Occipital lobe (tissue), 2 donors: ENCODE results near the gene NDUFB4. TPM values are rescaled to one million over a fixed set of nuclear protein-coding genes. Genes with fewer than 3 reads are reported as not detected.

Source experiments
- DNase-seq: peaks from one replicate; lab custom pipeline; 2025; lab: John Stamatoyannopoulos, UW
- total RNA-seq: library from RNA; depleted of rRNA; stranded (reverse); fragments of >200 nt; gene quantifications from one replicate; pipeline ENCODE4 v1.2.3, GENCODE V29; 2014

Gene NDUFB4
- total RNA-seq, result 34.6 TPM

GRCh38 chr3:120596116-120596852 lies at the start of gene NDUFB4:
NDUFB4 (plus strand) TSS chr3:120596336; CDS start chr3:120596360, 24 bp downstream.
- DNase-seq, result peak; percentile 91

- DNase-seq, result no peak
Observed at GRCh38 chr3:120550546-120550945, 45.6 kb upstream of the NDUFB4 start.

- no peak for DNase-seq
Observed at GRCh38 chr3:120552184-120553172, 43.7 kb upstream of the NDUFB4 start.

GRCh38 chr3:120554812-120555606 lies 41.1 kb upstream of the NDUFB4 start:
- DNase-seq, result peak; percentile 24

GRCh38 chr3:120555657-120556509 lies 40.3 kb upstream of the NDUFB4 start:
- DNase-seq, result no peak

DNA sequence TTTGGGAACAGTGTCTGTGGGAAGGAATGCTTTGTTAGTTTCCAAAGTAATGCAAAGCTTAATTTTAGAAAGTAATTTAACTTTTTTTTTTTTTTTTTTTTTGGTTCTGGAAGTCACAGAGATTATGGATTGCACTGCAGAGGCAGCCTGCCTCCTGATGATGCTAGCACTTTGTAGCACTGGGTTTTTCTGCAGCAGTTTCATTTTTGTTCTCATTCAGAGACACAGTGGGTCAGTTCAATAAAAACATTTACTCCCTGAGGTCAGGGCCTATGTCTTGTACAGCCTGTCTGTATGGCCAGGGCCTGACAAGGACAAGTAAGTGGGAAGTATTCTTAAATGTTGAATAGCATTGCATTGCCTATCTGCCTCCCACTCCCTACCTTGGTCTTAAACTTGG lies 39.0 kb upstream of the NDUFB4 start:
- DNase-seq, result no peak

DNA sequence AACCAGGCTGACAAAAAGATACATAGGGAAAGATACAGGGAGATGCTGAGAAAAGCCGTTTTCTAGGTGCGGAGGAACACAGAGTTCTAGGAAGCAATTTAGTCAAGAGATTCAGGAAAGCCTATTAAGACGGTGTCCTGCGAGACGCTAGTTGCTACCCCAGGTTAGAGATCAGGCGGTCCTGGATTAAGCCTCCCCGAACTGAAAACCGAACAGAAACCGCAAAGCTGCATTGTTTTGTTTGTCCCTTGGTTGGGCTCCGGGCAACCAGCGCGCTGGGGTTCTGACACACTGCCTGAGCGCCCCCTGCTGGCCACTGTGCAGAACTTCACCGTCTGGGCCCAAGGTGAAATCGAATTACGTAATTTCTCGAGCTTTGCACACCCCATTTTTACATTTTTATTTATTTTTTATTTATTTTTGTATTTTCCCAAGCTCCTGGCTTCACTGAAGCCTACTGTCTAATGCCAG lies 37.3 kb upstream of the NDUFB4 start:
- DNase-seq, result peak; percentile 76

GRCh38 chr3:120559242-120560061 lies 36.7 kb upstream of the NDUFB4 start:
- DNase-seq, result peak; percentile 41

DNA sequence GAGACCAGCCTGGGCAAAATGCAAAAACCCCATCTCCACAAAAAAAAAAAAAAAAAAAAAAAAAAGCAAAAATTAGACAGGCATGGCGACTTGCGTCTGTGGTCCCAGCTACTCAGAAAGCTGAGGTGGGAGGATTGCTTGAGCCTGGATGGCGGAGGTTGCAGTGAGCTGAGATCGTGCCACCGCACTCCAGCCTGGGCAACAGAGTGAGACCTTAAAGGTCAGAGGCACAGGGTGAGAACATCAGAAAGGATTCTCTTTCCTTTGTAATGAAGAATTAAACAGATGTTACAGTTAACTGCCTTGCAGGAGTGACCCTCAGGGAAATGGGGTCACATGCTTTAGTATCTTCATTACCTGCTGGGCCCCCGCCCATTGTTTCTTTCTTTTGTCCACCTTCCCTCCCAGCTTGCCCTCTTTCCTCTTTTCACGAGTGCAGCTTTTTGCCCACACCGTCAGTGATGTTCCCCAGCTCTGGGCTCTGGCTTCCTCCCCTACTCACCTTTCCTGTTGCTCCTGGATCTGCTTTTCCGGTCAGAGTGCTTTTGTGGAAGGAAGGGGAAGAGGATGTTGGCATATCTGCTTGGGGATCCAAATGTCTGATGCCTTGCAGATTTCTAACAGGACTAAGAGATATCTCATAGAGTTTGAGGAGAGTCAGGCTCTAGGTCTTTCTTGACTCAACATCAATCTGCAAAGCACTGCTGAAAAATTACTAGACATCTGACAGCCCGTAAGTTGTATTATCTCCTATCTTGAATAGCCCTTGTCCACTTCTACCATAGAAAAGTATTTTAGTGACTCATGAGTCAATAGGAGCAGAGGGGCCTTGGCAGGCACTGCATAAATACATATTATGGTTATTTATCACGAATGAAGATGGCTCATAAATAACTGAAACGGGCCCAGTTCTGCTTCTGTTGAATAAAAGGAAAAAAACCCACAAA lies 35.6 kb upstream of the NDUFB4 start:
- DNase-seq, result no peak

DNA sequence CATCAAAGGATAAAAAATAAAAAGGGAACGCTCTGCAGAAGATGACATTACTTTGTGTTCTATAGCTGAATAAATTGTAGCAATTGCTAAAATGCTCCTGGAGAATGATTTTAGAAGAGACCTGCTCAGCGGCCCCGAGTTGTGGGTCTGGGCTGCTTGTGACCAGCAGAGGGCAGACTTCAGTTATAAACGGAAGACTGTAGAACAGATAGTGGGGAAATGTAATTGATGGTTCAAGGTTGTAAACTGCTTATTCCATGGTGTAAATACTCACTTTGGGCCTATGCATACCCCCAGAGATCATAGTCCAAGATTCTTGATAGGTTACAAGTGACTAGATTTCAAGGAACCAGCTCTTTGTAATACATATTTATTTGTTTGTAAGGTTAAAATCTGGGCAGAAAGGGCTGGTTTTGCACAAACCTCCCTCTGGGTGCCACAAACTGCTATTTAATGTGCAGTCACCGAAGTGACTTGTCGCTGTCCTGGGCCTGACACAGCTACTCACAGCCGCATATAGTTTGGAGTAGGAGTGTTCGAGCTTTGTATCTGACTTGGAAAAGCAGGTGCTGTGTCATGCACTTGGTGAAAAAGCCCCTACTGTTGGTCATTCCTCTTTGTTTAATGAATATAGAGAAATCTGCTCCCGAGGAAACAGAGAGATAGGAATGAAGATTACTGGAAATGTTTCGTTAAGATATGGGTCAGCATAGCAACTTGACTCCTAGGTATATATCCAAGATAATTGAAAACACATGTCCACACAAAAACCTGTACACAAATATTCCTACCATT lies 34.7 kb upstream of the NDUFB4 start:
- peak; percentile 64 for DNase-seq

DNA sequence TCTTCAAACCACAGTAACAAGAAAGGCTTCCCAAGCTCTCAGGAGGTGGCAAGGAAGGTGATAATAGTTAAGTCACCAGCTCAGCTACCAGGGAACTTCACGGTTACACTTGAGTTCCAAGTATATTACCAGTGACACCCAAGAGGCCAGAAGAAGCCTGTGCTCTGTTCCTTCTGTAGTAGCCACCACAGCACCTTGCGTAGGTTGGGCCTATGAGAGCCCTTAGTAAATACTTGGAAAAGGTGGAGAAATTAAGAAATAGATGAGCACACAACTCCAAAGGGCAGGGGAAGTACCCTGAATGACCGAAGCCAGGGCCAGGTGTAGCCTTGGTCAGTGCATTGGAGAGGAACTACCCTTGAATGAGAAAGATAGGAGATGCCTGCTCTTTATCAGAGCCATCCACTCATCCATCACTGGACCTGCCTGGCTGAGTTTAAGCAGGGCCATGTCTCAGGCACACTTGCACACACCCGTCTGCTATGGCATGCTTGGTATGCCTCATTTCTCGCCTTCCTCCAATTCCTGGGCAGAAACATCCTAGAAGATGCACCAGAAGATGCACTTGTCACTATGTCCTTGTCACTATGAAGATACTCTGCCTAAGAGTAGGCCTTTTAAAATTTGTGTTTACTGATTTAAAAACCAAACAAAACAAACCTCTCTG lies 32.6 kb upstream of the NDUFB4 start:
- DNase-seq, result no peak

GRCh38 chr3:120566243-120566975 lies 29.7 kb upstream of the NDUFB4 start:
- no peak for DNase-seq

GRCh38 chr3:120567370-120568201 lies 28.6 kb upstream of the NDUFB4 start:
- no peak for DNase-seq

- DNase-seq, result no peak
Observed at GRCh38 chr3:120568202-120568531, 28.0 kb upstream of the NDUFB4 start.

DNA sequence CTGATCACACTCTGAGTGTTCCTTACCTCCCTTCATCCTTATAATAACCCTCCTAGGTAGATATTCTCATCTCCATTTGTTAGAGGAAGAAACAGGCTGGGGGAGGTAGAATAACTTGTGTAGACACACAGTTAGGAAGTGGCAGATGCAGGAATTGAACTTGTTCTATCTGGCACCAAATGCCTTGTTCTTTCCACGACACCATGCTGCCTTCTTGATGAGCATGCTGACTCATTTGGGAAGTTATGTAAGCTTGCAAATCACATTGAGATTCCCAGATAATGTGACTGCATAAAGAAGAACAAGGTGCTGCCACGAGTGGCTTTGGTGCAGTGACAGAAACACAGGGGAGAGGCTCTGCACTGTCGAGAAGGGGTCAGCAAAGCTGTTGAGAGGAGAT lies 27.5 kb upstream of the NDUFB4 start:
- DNase-seq, result peak; percentile 36
